Esophagus squamous epithelium (tissue), 5 donors: Measurements from ENCODE around the gene CRYAB. TPM values are rescaled to one million over a fixed set of nuclear protein-coding genes. Genes with fewer than 3 reads are reported as not detected.
"Not testable (repeated sequence)": the region's sequence is repeated elsewhere in the genome, so short reads cannot be mapped to it uniquely, and the experiment has no call there.

Experiments used
- DNase-seq: peaks from one replicate; lab custom pipeline; 2025; lab: John Stamatoyannopoulos, UW
- H3K27ac ChIP-seq, 4 donors: fragments of 200-600 bp; sonication (generic); one replicate each; pipeline ENCODE4 v1.5.1; 2016 to 2019; ENCODE audit warnings: mild to moderate bottlenecking in 1 of 4
- H3K27me3 ChIP-seq, 4 donors: fragments of 200-600 bp; sonication (generic); 1 replicate in 3 of 4; 2 replicates in 1 of 4; pipeline versions ENCODE4 v1.5.1 to v1.6.0; 2017 to 2021; ENCODE audit warnings: antibody characterized with exemption in 1 of 4
- H3K36me3 ChIP-seq, 3 donors: fragments of 200-600 bp; sonication (generic); one replicate each; pipeline ENCODE4 v1.5.1; 2016 to 2019
- H3K4me1 ChIP-seq, 3 donors: fragments of 200-600 bp; sonication (generic); one replicate each; pipeline ENCODE4 v1.5.1; 2017 to 2019
- H3K4me3 ChIP-seq, 4 donors: fragments of 200-600 bp; sonication (generic); 1 replicate in 3 of 4; 2 replicates in 1 of 4; pipeline ENCODE4 v1.5.1; 2016 to 2019; ENCODE audit warnings: mild to moderate bottlenecking in 2 of 4, moderate library complexity in 1 of 4
- H3K9me3 ChIP-seq, 3 donors: fragments of 200-600 bp; sonication (generic); one replicate each; pipeline ENCODE4 v1.5.1; 2016 to 2019
- CTCF ChIP-seq, 6 experiments: fragments of 450-650 bp in 4 of 6; fragments of 200-600 bp in 2 of 6; sonication (generic) in 2 of 6; IDR thresholded peaks; one replicate each; pipeline ENCODE4 v1.5.1; 2016 to 2019; ENCODE audit warnings: antibody characterized with exemption in 6 of 6, mild to moderate bottlenecking in 4 of 6, moderate library complexity in 4 of 6
- POLR2A ChIP-seq, 4 donors: fragments of 450-650 bp; IDR thresholded peaks; one replicate each; pipeline ENCODE4 v1.6.1; 2017; ENCODE audit warnings: antibody characterized with exemption in 4 of 4, mild to moderate bottlenecking in 4 of 4, moderate library complexity in 3 of 4
- whole genome bisulfite sequencing, 2 donors: methylation state at CpG; one replicate each; pipeline ENCODE4 v1.1.5; 2018; 5-methylcytosine and 5-hydroxymethylcytosine counted together
- intact Hi-C: fragments of 100-400 bp; cut with DNase I; formaldehyde crosslinking; loops from one replicate; pipeline ENCODE4 v1.15.0; 2022
- total RNA-seq, 4 donors: library from RNA; depleted of rRNA; stranded (reverse); fragments of >200 nt; gene quantifications; one replicate each; pipeline ENCODE4 v1.1.0, GENCODE V29; 2016
- donor health status: DM: yes; HTN: yes; CAD: no.

Gene CRYAB
- total RNA-seq, 4 donors from 2014 or later: 22.9 to 85.0 (median 45.2) TPM

- H3K27ac ChIP-seq: peak overlapping the region in 2 of 4 donors; percentile 57 to 71
- no peak for TF ChIP-seq POLR2A (IDR thresholded peaks at IDR 0.05)
- no peak for TF ChIP-seq CTCF (IDR thresholded peaks at IDR 0.05)
- DNase-seq: no peak
- intact Hi-C loops: loop anchor here (10.0 kb wide), 1 partner anchor 150 kb away; the partner anchor contains the start of genes SDHD and TIMM8B
- no peaks in the 10 kb centered on the region for H3K36me3 ChIP-seq
- peaks cover 0 to 58% (median 27%) of the 10 kb centered on the region in 3 donors for H3K4me1 ChIP-seq
- no peak overlapping the region for H3K4me3 ChIP-seq
- no peaks in the 10 kb centered on the region for H3K27me3 ChIP-seq
- WGBS, 2 donors: 75 to 86% methylated on average over 1 of the region's 1 CpG
- H3K9me3 ChIP-seq: no peaks in the 10 kb centered on the region
Observed at GRCh38 chr11:111934306-111934705, 22.7 kb upstream of the CRYAB start.

- TF ChIP-seq POLR2A (IDR thresholded peaks at IDR 0.05) (no peak), CTCF (IDR thresholded peaks at IDR 0.05) (no peak)
- Histone ChIP-seq H3K9me3 (no peaks in the 10 kb centered on the region), H3K36me3 (no peaks in the 10 kb centered on the region), H3K27me3 (no peaks in the 10 kb centered on the region), H3K4me1 (peaks cover 0 to 54% (median 23%) of the 10 kb centered on the region in 3 donors), H3K4me3 (no peak overlapping the region), H3K27ac (peak overlapping the region in 1 of 4 donors; percentile 71)
- 59 to 70% methylated on average over 1 of the region's 1 CpG for WGBS, 2 donors
- DNase-seq: no peak
- intact Hi-C loops: loop anchor here (10.0 kb wide), 1 partner anchor 151 kb away; the partner anchor contains the start of genes SDHD and TIMM8B
Observed at GRCh38 chr11:111933872-111934271, 22.3 kb upstream of the CRYAB start.

- H3K9me3 ChIP-seq, H3K27ac ChIP-seq, H3K36me3 ChIP-seq, H3K4me3 ChIP-seq, DNase-seq, H3K27me3 ChIP-seq: not testable (repeated sequence)
- 94% methylated on average over 13 to 14 of the region's 14 CpGs for whole genome bisulfite sequencing, 2 donors
- intact Hi-C loops: loop anchor here (10.0 kb wide), 1 partner anchor 152 kb away; the partner anchor contains the start of genes SDHD and TIMM8B
- peaks cover 0 to 47% (median 17%) of the 10 kb centered on the region in 3 donors for H3K4me1 ChIP-seq
Observed at GRCh38 chr11:111933176-111933575, 21.6 kb upstream of the CRYAB start.

GRCh38 chr11:111932611-111932950 is 21.0 kb upstream of the CRYAB start:
- TF ChIP-seq POLR2A (IDR thresholded peaks at IDR 0.05) (no peak), CTCF (IDR thresholded peaks at IDR 0.05) (no peak)
- Histone ChIP-seq H3K27me3 (no peaks in the 10 kb centered on the region), H3K4me1 (peaks cover 1 to 44% (median 13%) of the 10 kb centered on the region in 3 donors), H3K36me3 (no peaks in the 10 kb centered on the region), H3K27ac (no peak overlapping the region), H3K9me3 (no peaks in the 10 kb centered on the region), H3K4me3 (no peak overlapping the region)
- DNase-seq: no peak
- intact Hi-C loops: loop anchor here (10.0 kb wide), 1 partner anchor 152 kb away; the partner anchor contains the start of genes SDHD and TIMM8B
- 51 to 62% methylated on average over 2 of the region's 2 CpGs for WGBS, 2 donors

GRCh38 chr11:111930472-111930871 is 18.9 kb upstream of the CRYAB start:
- Histone ChIP-seq H3K36me3 (no peaks in the 10 kb centered on the region), H3K4me1 (peaks cover 9 to 43% (median 12%) of the 10 kb centered on the region in 3 donors), H3K27me3 (no peaks in the 10 kb centered on the region), H3K9me3 (no peaks in the 10 kb centered on the region), H3K27ac (no peak overlapping the region), H3K4me3 (no peak overlapping the region)
- TF ChIP-seq CTCF (IDR thresholded peaks at IDR 0.05): no peak
- TF ChIP-seq POLR2A (IDR thresholded peaks at IDR 0.05): no peak
- 58 to 66% methylated on average over 4 of the region's 4 CpGs for WGBS, 2 donors
- DNase-seq: no peak
- intact Hi-C loops: loop anchor here (10.0 kb wide), 1 partner anchor 154 kb away; the partner anchor contains the start of genes SDHD and TIMM8B
